ENCODE data around the gene FOXO6. TPM values are rescaled to one million over a fixed set of nuclear protein-coding genes. Genes with fewer than 3 reads are reported as not detected.

The FOXO6 gene
- total RNA-seq, 1 experiment from 2014 or later: 5.4 TPM

DNA sequence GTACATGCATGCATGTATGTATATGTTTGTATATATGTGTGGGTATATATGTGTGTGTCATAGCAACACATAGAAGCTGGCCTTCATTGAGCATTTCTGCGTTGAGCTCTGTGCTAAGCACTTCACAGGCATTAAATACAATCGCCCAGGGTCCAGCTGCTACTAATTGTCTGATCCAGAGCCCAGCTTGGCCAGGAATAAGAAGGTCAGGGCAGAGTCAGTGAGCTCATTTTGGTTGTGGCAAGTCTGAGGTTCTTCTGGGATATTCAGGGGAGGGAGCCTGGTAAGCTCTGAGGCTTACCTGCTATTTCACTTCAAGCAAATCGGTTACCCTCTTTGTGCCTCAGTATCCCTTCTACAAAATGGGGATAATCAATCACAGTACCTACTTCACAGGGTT is 59.6 kb downstream of the FOXO6 start:
- H3K4me1 Mint-ChIP-seq: peaks cover 8% of the 10 kb centered on the region
- ChIA-PET CTCF (interaction anchor here (1.3 to 10.8 kb wide), 4 partner anchors 90 to 138 kb away, joined by 4 to 216 read pairs (median 16); no protein-coding TSS in a partner anchor), POLR2A (no interaction called here)
- no peaks in the 10 kb centered on the region for H3K9me3 Mint-ChIP-seq
- H3K27me3 Mint-ChIP-seq (ENCODE audit: low read depth): no peaks in the 10 kb centered on the region
- H3K27ac Mint-ChIP-seq: no peak overlapping the region
- TF ChIP-seq, protein P1, sequence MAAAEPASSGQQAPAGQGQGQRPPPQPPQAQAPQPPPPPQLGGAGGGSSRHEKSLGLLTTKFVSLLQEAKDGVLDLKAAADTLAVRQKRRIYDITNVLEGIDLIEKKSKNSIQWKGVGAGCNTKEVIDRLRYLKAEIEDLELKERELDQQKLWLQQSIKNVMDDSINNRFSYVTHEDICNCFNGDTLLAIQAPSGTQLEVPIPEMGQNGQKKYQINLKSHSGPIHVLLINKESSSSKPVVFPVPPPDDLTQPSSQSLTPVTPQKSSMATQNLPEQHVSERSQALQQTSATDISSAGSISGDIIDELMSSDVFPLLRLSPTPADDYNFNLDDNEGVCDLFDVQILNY (CRISPR knock-in tag; IDR thresholded peaks at IDR 0.05): no peak
- TF ChIP-seq, protein P2, sequence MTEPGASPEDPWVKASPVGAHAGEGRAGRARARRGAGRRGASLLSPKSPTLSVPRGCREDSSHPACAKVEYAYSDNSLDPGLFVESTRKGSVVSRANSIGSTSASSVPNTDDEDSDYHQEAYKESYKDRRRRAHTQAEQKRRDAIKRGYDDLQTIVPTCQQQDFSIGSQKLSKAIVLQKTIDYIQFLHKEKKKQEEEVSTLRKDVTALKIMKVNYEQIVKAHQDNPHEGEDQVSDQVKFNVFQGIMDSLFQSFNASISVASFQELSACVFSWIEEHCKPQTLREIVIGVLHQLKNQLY (CRISPR knock-in tag; IDR thresholded peaks at IDR 0.05): no peak
- TF ChIP-seq FOXK1 (CRISPR knock-in tag; IDR thresholded peaks at IDR 0.05) (no peak), EMX1 (CRISPR knock-in tag; IDR thresholded peaks at IDR 0.05) (no peak), ZNF121 (CRISPR knock-in tag; IDR thresholded peaks at IDR 0.05) (no peak), MXD4 (CRISPR knock-in tag; IDR thresholded peaks at IDR 0.05; ENCODE audit: borderline replicate concordance) (no peak), CREM (CRISPR knock-in tag; IDR thresholded peaks at IDR 0.05) (no peak), NFE2L1 (CRISPR knock-in tag; IDR thresholded peaks at IDR 0.05) (no peak), ZNF416 (CRISPR knock-in tag; IDR thresholded peaks at IDR 0.05) (no peak), TP53 (CRISPR knock-in tag; IDR thresholded peaks at IDR 0.05) (no peak), ELF4 (CRISPR knock-in tag; IDR thresholded peaks at IDR 0.05; ENCODE audit: low read depth) (no peak), IRF2 (CRISPR knock-in tag; IDR thresholded peaks at IDR 0.05; ENCODE audit: borderline replicate concordance, low read depth) (no peak), GRHL2 (CRISPR knock-in tag; IDR thresholded peaks at IDR 0.05; ENCODE audit: insufficient replicate concordance, severe bottlenecking) (no peak)
- TF ChIP-seq, protein P3, sequence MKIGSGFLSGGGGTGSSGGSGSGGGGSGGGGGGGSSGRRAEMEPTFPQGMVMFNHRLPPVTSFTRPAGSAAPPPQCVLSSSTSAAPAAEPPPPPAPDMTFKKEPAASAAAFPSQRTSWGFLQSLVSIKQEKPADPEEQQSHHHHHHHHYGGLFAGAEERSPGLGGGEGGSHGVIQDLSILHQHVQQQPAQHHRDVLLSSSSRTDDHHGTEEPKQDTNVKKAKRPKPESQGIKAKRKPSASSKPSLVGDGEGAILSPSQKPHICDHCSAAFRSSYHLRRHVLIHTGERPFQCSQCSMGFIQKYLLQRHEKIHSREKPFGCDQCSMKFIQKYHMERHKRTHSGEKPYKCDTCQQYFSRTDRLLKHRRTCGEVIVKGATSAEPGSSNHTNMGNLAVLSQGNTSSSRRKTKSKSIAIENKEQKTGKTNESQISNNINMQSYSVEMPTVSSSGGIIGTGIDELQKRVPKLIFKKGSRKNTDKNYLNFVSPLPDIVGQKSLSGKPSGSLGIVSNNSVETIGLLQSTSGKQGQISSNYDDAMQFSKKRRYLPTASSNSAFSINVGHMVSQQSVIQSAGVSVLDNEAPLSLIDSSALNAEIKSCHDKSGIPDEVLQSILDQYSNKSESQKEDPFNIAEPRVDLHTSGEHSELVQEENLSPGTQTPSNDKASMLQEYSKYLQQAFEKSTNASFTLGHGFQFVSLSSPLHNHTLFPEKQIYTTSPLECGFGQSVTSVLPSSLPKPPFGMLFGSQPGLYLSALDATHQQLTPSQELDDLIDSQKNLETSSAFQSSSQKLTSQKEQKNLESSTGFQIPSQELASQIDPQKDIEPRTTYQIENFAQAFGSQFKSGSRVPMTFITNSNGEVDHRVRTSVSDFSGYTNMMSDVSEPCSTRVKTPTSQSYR (CRISPR knock-in tag; IDR thresholded peaks at IDR 0.05): no peak
- TF ChIP-seq, protein P4, sequence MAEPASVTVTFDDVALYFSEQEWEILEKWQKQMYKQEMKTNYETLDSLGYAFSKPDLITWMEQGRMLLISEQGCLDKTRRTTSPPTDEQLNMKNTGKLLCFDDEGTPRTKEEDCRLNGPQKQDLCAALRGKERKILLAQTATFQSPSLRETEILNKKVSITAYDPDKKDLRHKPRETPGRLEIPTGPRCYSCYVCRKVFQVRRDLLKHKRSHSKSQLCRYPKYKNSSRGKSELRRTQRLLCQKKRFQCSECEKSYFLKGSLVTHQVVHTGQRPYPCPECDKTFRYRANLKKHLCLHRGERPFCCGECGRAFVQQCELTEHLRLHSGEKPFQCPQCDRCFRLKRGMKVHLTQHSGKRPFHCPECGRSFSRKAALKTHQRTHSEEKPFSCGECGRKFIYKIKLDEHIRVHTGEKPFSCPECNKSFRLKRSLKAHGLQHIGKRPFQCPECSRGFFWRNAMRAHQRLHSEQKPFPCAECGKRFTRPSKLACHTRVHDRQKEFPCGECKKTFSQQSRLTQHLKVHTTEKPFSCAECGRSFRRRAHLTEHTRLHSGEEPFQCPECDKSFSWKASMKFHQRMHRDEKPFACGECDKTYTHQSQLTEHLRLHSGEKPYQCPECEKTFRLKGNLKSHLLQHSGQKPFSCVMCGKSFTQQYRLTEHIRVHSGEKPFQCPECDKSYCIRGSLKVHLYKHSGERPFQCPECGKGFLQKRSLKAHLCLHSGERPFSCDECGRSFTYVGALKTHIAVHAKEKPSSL (CRISPR knock-in tag; conservative IDR thresholded peaks at IDR 0.05): no peak
- TF ChIP-seq, protein P5, sequence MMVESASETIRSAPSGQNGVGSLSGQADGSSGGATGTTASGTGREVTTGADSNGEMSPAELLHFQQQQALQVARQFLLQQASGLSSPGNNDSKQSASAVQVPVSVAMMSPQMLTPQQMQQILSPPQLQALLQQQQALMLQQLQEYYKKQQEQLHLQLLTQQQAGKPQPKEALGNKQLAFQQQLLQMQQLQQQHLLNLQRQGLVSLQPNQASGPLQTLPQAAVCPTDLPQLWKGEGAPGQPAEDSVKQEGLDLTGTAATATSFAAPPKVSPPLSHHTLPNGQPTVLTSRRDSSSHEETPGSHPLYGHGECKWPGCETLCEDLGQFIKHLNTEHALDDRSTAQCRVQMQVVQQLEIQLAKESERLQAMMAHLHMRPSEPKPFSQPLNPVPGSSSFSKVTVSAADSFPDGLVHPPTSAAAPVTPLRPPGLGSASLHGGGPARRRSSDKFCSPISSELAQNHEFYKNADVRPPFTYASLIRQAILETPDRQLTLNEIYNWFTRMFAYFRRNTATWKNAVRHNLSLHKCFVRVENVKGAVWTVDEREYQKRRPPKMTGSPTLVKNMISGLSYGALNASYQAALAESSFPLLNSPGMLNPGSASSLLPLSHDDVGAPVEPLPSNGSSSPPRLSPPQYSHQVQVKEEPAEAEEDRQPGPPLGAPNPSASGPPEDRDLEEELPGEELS (CRISPR knock-in tag; IDR thresholded peaks at IDR 0.05): no peak
- TF ChIP-seq, protein P6, sequence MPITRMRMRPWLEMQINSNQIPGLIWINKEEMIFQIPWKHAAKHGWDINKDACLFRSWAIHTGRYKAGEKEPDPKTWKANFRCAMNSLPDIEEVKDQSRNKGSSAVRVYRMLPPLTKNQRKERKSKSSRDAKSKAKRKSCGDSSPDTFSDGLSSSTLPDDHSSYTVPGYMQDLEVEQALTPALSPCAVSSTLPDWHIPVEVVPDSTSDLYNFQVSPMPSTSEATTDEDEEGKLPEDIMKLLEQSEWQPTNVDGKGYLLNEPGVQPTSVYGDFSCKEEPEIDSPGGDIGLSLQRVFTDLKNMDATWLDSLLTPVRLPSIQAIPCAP (CRISPR knock-in tag; IDR thresholded peaks at IDR 0.05): no peak
- DNase-seq (ENCODE audit: low spot score): no peak
- no peaks in the 10 kb centered on the region for H3K36me3 Mint-ChIP-seq
- no peak overlapping the region for H3K4me3 Mint-ChIP-seq
- ATAC-seq: no peak
